Common myeloid progenitor, CD34-positive (primary cell): ENCODE results near the gene CRYM. TPM values are rescaled to one million over a fixed set of nuclear protein-coding genes. Genes with fewer than 3 reads are reported as not detected.
A peak's percentile ranks its signal among the peaks of the same experiment; 100 is the strongest.
"Not testable (repeated sequence)": the region's sequence is repeated elsewhere in the genome, so short reads cannot be mapped to it uniquely, and the experiment has no call there.

Experiments used
- CTCF ChIA-PET: fragments of 350-600 bp; sonication (Branson Sonifier 250); formaldehyde crosslinking; loops from one replicate; lab custom pipeline; 2021; ENCODE audit warnings: antibody characterized with exemption; lab: Charles Lee
- POLR2A ChIA-PET: fragments of 350-600 bp; sonication (Branson Sonifier 250); formaldehyde crosslinking; loops from one replicate; lab custom pipeline; 2021; ENCODE audit warnings: antibody characterized with exemption; lab: Charles Lee
- DNase-seq, 3 donors: peaks; one replicate each; pipeline versions ENCODE4 v3.0.0 to v3.0.0-alpha.2; 2013
- H3K27ac ChIP-seq, 2 experiments: 1 replicate in 1 of 2; 2 replicates in 1 of 2; pipeline ENCODE4 v1.7.0; 2013; ENCODE audit warnings: inconsistent platforms in 2 of 2, low read length in 2 of 2, mild to moderate bottlenecking in 2 of 2, low read depth in 1 of 2, moderate library complexity in 1 of 2; ENCODE audit not compliant: severe bottlenecking in 2 of 2, insufficient read depth in 1 of 2, poor library complexity in 1 of 2
- H3K27me3 ChIP-seq, 5 experiments: replicated peaks in 2 of 5; 1 replicate in 3 of 5; 2 replicates in 2 of 5; pipeline versions ENCODE4 v1.6.1 to v1.7.0; 2013; ENCODE audit warnings: low read length in 4 of 5, mild to moderate bottlenecking in 2 of 5, moderate library complexity in 2 of 5, inconsistent platforms in 1 of 5; ENCODE audit not compliant: insufficient read depth in 5 of 5, control insufficient read depth in 4 of 5
- H3K36me3 ChIP-seq, 4 experiments: 1 replicate in 2 of 4; 2 replicates in 2 of 4; pipeline versions ENCODE4 v1.6.1 to v1.7.0; 2013; ENCODE audit warnings: low read length in 3 of 4, control low read depth in 1 of 4, mild to moderate bottlenecking in 1 of 4; ENCODE audit not compliant: control insufficient read depth in 4 of 4, insufficient read depth in 4 of 4
- H3K4me1 ChIP-seq, 4 experiments: 1 replicate in 3 of 4; 2 replicates in 1 of 4; pipeline versions ENCODE4 v1.6.1 to v1.7.1; 2013; ENCODE audit warnings: low read length in 3 of 4, mild to moderate bottlenecking in 3 of 4, control low read depth in 1 of 4, inconsistent platforms in 1 of 4, moderate library complexity in 1 of 4; ENCODE audit not compliant: control insufficient read depth in 4 of 4, insufficient read depth in 4 of 4; ENCODE audit errors: control extremely low read depth in 1 of 4
- H3K4me3 ChIP-seq, 7 experiments: 1 replicate in 4 of 7; 2 replicates in 3 of 7; pipeline versions ENCODE4 v1.5.1 to v1.7.0; 2013; ENCODE audit warnings: mild to moderate bottlenecking in 7 of 7, low read length in 6 of 7, moderate library complexity in 6 of 7, inconsistent platforms in 2 of 7, low read depth in 2 of 7, control low read depth in 1 of 7; ENCODE audit not compliant: insufficient read depth in 4 of 7, control insufficient read depth in 1 of 7; ENCODE audit errors: extremely low read depth in 1 of 7
- H3K9me3 ChIP-seq, 5 experiments: 1 replicate in 4 of 5; 2 replicates in 1 of 5; pipeline versions ENCODE4 v1.6.1 to v1.7.1; 2013; ENCODE audit warnings: low read length in 4 of 5, mild to moderate bottlenecking in 2 of 5, inconsistent platforms in 1 of 5, low read depth in 1 of 5, moderate library complexity in 1 of 5; ENCODE audit not compliant: control insufficient read depth in 4 of 5, insufficient read depth in 2 of 5; ENCODE audit errors: control extremely low read depth in 1 of 5
- WGBS: methylation state at CpG from one replicate; pipeline ENCODE4 v1.1.5; 2013; ENCODE audit not compliant: insufficient coverage; 5-methylcytosine and 5-hydroxymethylcytosine counted together
- polyA plus RNA-seq: library from polyadenylated mRNA; unstranded; fragments of 120-200 nt; gene quantifications from one replicate; pipeline ENCODE4 v1.2.1, GENCODE V29; 2013

CRYM gene
- polyA plus RNA-seq = 3.0 TPM

- ChIA-PET POLR2A (interaction anchor here (0.6 kb wide), 1 partner anchor 19 kb away, joined by 3 read pairs; no protein-coding TSS in a partner anchor), CTCF (interaction anchor here (0.6 to 1.8 kb wide), 9 partner anchors 10 to 504 kb away, joined by 3 to 9 read pairs (median 4); no protein-coding TSS in a partner anchor)
- Histone ChIP-seq H3K27me3 (peaks cover 5 to 34% (median 23%) of the 10 kb centered on the region in 5 experiments), H3K27ac (no peak within 1 kb of the TSS), H3K4me1 (peaks cover 0 to 13% (median 7%) of the 10 kb centered on the region in 4 experiments), H3K9me3 (peaks cover 0 to 4% (median 3%) of the 10 kb centered on the region in 5 experiments), H3K4me3 (peak within 1 kb of the TSS; percentile 23 to 79 (median 56)), H3K36me3 (no peaks in the 10 kb centered on the region)
- peak; percentile 49 to 70 (median 68) for DNase-seq
- WGBS = under 1% methylated on average over 24 of the region's 46 CpGs
Measured at GRCh38 chr16:21277927-21278706, at the start of gene CRYM. Gene CRYM (minus strand): TSS chr16:21278290. CDS start chr16:21278251, 39 bp downstream.

GRCh38 chr16:21327046-21327445, 49.0 kb upstream of the CRYM start:
- no peaks in the 10 kb centered on the region for H3K36me3 ChIP-seq
- WGBS = 100% methylated on average over 3 of the region's 3 CpGs
- DNase-seq = no peak
- ChIA-PET CTCF (no interaction called here), POLR2A (no interaction called here)
- H3K4me1 ChIP-seq = no peaks in the 10 kb centered on the region
- no peak overlapping the region for H3K4me3 ChIP-seq
- no peaks in the 10 kb centered on the region for H3K27me3 ChIP-seq
- H3K9me3 ChIP-seq = peaks cover 0 to 6% (median 0%) of the 10 kb centered on the region in 5 experiments
- no peak overlapping the region for H3K27ac ChIP-seq

- POLR2A ChIA-PET = no interaction called here
- Histone ChIP-seq H3K27me3 (no peaks in the 10 kb centered on the region), H3K9me3 (peaks cover 0 to 6% (median 0%) of the 10 kb centered on the region in 5 experiments), H3K27ac (no peak overlapping the region), H3K36me3 (no peaks in the 10 kb centered on the region), H3K4me3 (no peak overlapping the region), H3K4me1 (no peaks in the 10 kb centered on the region)
- WGBS = 100% methylated on average over 1 of the region's 2 CpGs
- CTCF ChIA-PET = no interaction called here
- DNase-seq = no peak
Measured at GRCh38 chr16:21326459-21326858, 48.4 kb upstream of the CRYM start.

- Histone ChIP-seq H3K9me3 (peaks cover 0 to 6% (median 0%) of the 10 kb centered on the region in 5 experiments), H3K4me1 (no peaks in the 10 kb centered on the region), H3K36me3 (peaks cover 0 to 2% (median 0%) of the 10 kb centered on the region in 4 experiments), H3K27me3 (no peaks in the 10 kb centered on the region), H3K4me3 (no peak overlapping the region), H3K27ac (no peak overlapping the region)
- no peak for DNase-seq
- ChIA-PET CTCF (no interaction called here), POLR2A (no interaction called here)
- 92% methylated on average over 4 of the region's 4 CpGs for WGBS
Measured at GRCh38 chr16:21324267-21324666, 46.2 kb upstream of the CRYM start.

- DNase-seq, H3K4me1 ChIP-seq, H3K4me3 ChIP-seq, CTCF ChIA-PET, POLR2A ChIA-PET, H3K36me3 ChIP-seq, H3K27me3 ChIP-seq, H3K9me3 ChIP-seq, H3K27ac ChIP-seq: not testable (repeated sequence)
- 83% methylated on average over 2 of the region's 2 CpGs for WGBS
Measured at GRCh38 chr16:21322251-21322650, 44.2 kb upstream of the CRYM start.

- no CpG with 5 or more reads among the region's 6 CpGs for WGBS
- CTCF ChIA-PET = no interaction called here
Measured at GRCh38 chr16:21321736-21322135, 43.6 kb upstream of the CRYM start.

GRCh38 chr16:21314339-21314738, 36.2 kb upstream of the CRYM start:
- WGBS = no CpG with 5 or more reads among the region's 1 CpG
- H3K27me3 ChIP-seq = no peaks in the 10 kb centered on the region
- H3K4me3 ChIP-seq = no peak overlapping the region
- no peak for DNase-seq
- H3K4me1 ChIP-seq = no peaks in the 10 kb centered on the region
- ChIA-PET POLR2A (no interaction called here), CTCF (no interaction called here)
- no peak overlapping the region for H3K27ac ChIP-seq
- peaks cover 0 to 1% (median 0%) of the 10 kb centered on the region in 5 experiments for H3K9me3 ChIP-seq
- H3K36me3 ChIP-seq = peaks cover 0 to under 1% (median 0%) of the 10 kb centered on the region in 4 experiments

More at GRCh38 chr16:21321736-21322135, 43.6 kb upstream of the CRYM start:
- POLR2A ChIA-PET = no interaction called here
- H3K4me1 ChIP-seq = no peaks in the 10 kb centered on the region
- H3K36me3 ChIP-seq = peaks cover 0 to 2% (median 0%) of the 10 kb centered on the region in 4 experiments
- H3K9me3 ChIP-seq = no peaks in the 10 kb centered on the region
- DNase-seq = no peak
- H3K4me3 ChIP-seq = no peak overlapping the region
- H3K27ac ChIP-seq = no peak overlapping the region
- H3K27me3 ChIP-seq = no peaks in the 10 kb centered on the region
